MG63 (cell line): Measurements from ENCODE around the gene UBE2R2. TPM values are rescaled to one million over a fixed set of nuclear protein-coding genes. Genes with fewer than 3 reads are reported as not detected.
A peak's percentile ranks its signal among the peaks of the same experiment; 100 is the strongest.
"Not testable (repeated sequence)": the region's sequence is repeated elsewhere in the genome, so short reads cannot be mapped to it uniquely, and the experiment has no call there.

Experiments used
- DNase-seq: peaks from one replicate; pipeline ENCODE4 v3.0.0-alpha.2; 2020
- H3K27me3 ChIP-seq: fragments of 250-450 bp; sonication (Bioruptor Pico); 2 replicates; pipeline ENCODE4 v1.5.1; 2020; ENCODE audit warnings: mild to moderate bottlenecking, moderate library complexity
- H3K36me3 ChIP-seq: fragments of 250-450 bp; sonication (Bioruptor Pico); 2 replicates; pipeline ENCODE4 v1.5.1; 2020; ENCODE audit warnings: mild to moderate bottlenecking, moderate library complexity
- H3K4me3 ChIP-seq: fragments of 250-450 bp; sonication (Bioruptor Pico); 2 replicates; pipeline ENCODE4 v1.5.1; 2020; ENCODE audit warnings: mild to moderate bottlenecking, moderate library complexity
- H3K9me3 ChIP-seq: fragments of 250-450 bp; sonication (Bioruptor Pico); 2 replicates; pipeline ENCODE4 v1.5.1; 2020; ENCODE audit warnings: mild to moderate bottlenecking, moderate library complexity
- total RNA-seq: library from RNA; depleted of rRNA; stranded (reverse); fragments of >200 nt; shearing (Covaris generic); gene quantifications from 2 replicates; pipeline ENCODE4 v1.2.3, GENCODE V29; 2014; ENCODE audit warnings: low replicate concordance

Gene UBE2R2
- total RNA-seq, 1 experiment from 2014 or later: 15.1 TPM

- Histone ChIP-seq H3K27me3 (no peaks in the 10 kb centered on the region), H3K4me3 (peak overlapping the region; percentile 75), H3K9me3 (no peaks in the 10 kb centered on the region), H3K36me3 (no peaks in the 10 kb centered on the region; the same call in 1 of the 2 replicates)
- DNase-seq: no peak
Observed at GRCh38 chr9:33818847-33819500, 2.0 kb downstream of the UBE2R2 start.

DNA sequence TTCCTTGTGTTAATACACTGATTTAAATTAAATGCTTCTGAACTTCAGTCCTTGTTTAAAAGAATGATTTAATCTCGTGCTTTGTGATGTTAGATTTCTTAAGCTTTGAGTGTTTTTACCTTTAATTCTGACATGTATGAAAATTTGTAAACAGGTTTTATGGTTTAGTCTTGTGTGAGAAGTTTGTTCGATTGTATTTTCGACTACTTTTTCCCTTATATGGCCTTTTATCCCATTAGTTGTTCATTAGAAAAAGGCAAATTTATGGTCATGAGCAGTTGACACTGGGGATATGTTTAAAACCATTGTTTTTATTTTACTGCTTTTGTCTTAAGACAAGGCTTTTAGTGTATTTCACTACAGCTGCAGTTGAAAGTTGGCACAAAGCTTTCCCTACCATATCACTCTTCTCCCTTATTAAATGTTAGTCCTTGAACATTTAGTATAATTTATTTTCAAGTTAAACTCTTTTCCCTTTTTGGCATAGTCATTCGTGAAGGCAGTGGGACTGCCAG, 3.3 kb downstream of the UBE2R2 start:
- Histone ChIP-seq H3K27me3 (no peaks in the 10 kb centered on the region), H3K4me3 (no peak overlapping the region; the same call in 1 of the 2 replicates), H3K9me3 (no peaks in the 10 kb centered on the region), H3K36me3 (peaks cover 2% of the 10 kb centered on the region; the same call in 1 of the 2 replicates)
- DNase-seq: no peak

- Histone ChIP-seq H3K9me3 (no peaks in the 10 kb centered on the region), H3K36me3 (peaks cover 4% of the 10 kb centered on the region; the same call in 1 of the 2 replicates), H3K4me3 (no peak overlapping the region), H3K27me3 (no peaks in the 10 kb centered on the region)
- DNase-seq: no peak
Observed at GRCh38 chr9:33823801-33824200, 6.8 kb downstream of the UBE2R2 start.

GRCh38 chr9:33827285-33827684, 10.3 kb downstream of the UBE2R2 start:
- not testable (repeated sequence) for DNase-seq, H3K36me3 ChIP-seq, H3K9me3 ChIP-seq, H3K4me3 ChIP-seq, H3K27me3 ChIP-seq

DNA sequence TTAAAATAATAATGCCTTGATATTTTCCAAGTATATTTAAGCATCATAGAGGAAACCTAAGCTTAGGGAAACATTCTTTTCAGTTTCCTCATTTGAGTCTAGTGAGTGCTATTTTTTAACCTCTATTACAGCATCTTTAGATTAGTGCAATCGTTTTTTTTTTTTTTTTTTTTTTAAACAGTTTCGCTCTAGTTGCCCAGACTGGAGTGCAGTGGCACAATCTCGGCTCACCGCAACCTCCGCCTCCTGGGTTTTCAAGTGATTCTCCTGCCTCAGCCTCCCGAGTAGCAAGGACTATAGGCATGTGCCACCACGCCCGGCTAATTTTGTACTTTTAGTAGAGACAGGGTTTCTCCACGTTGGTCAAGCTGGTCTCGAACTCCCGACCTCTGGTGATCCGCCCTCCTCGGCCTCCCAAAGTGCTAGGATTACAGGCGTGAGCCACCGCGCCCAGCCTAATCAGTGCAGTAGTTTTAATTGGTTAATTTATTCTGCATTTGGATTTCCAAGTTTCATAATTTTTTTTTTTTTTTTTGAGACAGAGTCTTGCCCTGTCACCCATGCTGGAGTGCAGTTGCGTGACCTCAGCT, 12.8 kb downstream of the UBE2R2 start:
- not testable (repeated sequence) for H3K4me3 ChIP-seq, H3K9me3 ChIP-seq, H3K36me3 ChIP-seq, H3K27me3 ChIP-seq, DNase-seq

DNA sequence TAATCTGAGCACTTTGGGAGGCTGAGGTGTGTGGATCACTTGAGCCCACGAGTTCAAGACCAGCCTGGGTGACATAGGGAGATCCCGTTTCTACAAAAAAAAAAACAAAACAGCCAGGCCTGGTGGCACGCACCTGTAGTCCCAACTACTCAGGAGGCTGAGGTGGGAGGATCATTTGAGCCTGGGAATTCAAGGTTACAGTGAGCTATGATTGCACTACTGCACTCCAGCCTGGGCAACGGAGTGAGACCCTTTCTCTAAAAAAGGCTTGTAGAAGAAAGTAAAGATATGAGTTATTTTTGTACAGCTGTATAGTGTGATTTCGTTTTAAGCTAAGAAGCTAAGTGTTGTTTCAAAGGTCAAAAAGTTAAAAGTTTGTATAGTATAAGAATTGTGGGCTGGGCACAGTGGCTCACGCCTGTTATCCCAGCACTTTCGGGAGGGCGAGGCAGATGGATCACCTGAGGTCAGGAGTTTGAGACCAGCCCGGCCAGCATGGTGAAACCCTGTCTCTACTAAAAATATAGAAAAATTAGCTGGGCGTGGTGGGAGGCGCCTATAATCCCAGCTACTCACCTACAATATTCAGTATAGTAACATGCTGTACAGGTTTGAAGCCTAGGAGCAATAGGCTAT, 18.8 kb downstream of the UBE2R2 start:
- no peak for DNase-seq
- H3K4me3 ChIP-seq: no peak overlapping the region
- H3K9me3 ChIP-seq: no peaks in the 10 kb centered on the region
- no peaks in the 10 kb centered on the region for H3K36me3 ChIP-seq
- no peaks in the 10 kb centered on the region for H3K27me3 ChIP-seq

DNA sequence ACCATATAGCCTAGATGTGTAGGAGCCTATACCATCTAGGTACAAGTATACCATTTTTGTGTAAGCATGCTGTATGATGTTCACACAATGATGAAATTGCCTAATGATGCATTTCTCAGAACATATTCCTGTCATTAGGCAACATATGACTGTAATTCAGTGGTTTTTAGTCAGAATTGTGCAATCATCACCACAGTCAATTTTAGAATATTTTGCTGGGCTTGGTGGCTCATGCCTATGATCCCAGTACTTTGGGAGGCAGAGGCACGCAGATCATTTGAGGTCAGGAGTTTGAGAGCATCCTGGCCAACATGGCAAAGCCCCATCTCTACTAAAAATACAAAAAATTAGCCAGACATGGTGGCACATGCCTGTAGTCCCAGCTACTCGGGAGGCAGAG, 19.3 kb downstream of the UBE2R2 start:
- H3K27me3 ChIP-seq, H3K4me3 ChIP-seq, H3K9me3 ChIP-seq, H3K36me3 ChIP-seq: not testable (repeated sequence)
- peak; percentile 10 for DNase-seq

DNA sequence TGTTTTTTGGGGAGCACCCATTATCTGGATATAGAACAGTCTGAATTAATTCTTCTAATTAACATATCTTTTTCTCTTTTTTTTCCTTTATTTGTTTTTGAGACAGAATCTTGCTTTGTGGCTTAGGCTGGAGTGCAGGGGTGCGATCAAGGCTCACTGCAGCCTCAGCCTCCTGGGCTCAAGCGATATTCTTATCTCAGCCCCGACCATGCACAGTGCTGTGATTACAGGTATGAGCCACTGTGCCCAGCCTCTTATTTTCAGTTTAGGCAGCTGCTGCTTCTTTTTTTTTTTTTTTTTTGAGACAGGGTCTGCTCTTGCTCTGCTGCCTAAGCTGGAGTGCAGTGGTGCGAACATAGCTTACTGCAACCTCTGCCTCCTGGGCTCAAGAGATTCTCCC, 20.2 kb downstream of the UBE2R2 start:
- Histone ChIP-seq H3K27me3 (no peaks in the 10 kb centered on the region), H3K9me3 (no peaks in the 10 kb centered on the region), H3K36me3 (no peaks in the 10 kb centered on the region), H3K4me3 (no peak overlapping the region)
- no peak for DNase-seq

DNA sequence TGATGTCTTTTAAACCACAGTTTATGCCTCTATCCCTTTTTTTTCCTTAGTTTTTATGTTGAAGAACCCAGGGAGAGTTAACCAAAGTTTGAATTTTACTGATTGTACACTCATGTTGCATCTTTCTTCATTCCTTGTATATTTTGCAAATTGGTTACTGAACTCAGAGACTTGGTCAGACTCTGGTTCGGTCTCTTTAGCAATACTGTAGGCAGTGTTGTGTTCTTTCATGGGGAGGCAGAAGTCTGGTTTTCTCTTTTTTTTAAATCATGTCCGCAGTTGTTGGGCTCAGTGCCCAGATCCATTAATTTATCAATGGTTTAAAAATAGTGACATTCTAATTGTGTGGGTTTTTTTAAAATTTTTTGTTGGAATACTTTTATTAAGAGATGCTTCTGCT, 23.4 kb downstream of the UBE2R2 start:
- no peaks in the 10 kb centered on the region for H3K36me3 ChIP-seq
- DNase-seq: no peak
- H3K4me3 ChIP-seq: no peak overlapping the region
- no peaks in the 10 kb centered on the region for H3K9me3 ChIP-seq
- H3K27me3 ChIP-seq: no peaks in the 10 kb centered on the region

DNA sequence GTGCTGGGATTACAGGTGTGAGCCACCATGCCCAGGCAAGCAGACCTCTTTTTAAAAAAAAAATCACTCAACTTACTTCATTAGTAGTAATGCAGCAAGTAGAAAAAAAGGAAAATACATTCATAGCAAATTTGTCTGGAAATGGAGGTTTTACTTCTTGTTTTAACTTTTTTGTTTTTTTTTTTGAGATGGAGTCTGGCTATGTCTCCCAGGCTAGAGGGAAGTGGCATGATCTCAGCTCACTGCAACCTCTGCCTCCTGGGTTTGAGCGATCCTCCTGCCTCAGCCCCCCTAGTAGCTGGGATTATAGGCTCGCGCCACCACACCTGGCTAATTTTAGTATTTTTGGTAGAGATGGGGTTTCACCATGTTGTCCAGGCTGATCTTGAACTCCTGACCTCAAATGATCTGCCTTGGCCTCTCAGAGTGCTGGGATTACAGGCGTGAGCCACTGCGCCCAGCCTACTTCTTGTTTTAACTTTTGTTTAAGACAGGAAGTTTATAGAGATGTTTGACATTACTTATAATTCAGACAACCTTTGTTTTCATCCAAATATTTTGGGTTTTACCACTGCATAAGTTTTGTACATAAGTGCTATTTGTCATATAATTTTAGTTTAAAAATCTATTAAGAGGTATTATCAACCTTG, 26.5 kb downstream of the UBE2R2 start:
- H3K36me3 ChIP-seq: no peaks in the 10 kb centered on the region
- DNase-seq: no peak
- no peaks in the 10 kb centered on the region for H3K9me3 ChIP-seq
- H3K4me3 ChIP-seq: no peak overlapping the region
- H3K27me3 ChIP-seq: no peaks in the 10 kb centered on the region

DNA sequence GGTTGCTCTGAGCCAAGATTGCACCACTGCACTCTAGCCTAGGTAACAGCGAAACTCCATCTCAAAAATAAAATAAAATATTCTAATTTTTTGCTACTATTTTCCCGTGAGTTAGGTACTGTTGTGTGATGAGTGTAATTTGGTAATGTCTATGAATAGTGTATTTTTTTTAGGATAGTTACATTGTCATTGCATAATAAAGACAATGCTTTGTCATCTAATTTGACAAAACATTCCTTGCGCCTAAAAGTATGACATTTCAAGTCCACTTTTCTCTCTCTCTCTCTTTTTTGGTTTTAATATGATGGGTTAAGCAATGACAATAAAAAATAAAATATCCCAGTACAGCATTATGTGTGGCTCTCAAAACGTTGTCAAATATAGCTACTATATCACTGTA, 29.3 kb downstream of the UBE2R2 start:
- no peak overlapping the region for H3K4me3 ChIP-seq
- no peak for DNase-seq
- H3K27me3 ChIP-seq: no peaks in the 10 kb centered on the region
- no peaks in the 10 kb centered on the region for H3K9me3 ChIP-seq
- no peaks in the 10 kb centered on the region for H3K36me3 ChIP-seq

- DNase-seq, H3K36me3 ChIP-seq, H3K27me3 ChIP-seq, H3K9me3 ChIP-seq, H3K4me3 ChIP-seq: not testable (repeated sequence)
Observed at GRCh38 chr9:33847894-33848205, 30.9 kb downstream of the UBE2R2 start.

DNA sequence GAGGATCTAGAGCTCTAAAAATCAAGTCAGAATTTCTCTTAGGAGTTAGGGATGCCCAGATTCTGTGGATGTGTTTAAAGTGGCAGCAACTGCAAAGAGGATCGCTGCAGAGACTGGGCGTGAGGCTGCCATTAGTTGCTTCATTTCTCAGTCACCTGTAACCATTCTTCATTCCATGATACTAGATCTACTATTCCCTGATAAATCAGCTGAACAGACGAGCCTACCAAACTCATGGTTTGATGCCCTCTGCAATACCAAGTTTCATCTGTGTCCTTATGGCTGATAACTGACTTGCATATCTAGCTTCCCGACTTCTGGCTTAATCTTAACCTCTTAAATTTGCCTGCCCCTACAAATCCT, 33.3 kb downstream of the UBE2R2 start:
- Histone ChIP-seq H3K4me3 (no peak overlapping the region), H3K9me3 (no peaks in the 10 kb centered on the region), H3K27me3 (no peaks in the 10 kb centered on the region), H3K36me3 (no peaks in the 10 kb centered on the region)
- DNase-seq: no peak

DNA sequence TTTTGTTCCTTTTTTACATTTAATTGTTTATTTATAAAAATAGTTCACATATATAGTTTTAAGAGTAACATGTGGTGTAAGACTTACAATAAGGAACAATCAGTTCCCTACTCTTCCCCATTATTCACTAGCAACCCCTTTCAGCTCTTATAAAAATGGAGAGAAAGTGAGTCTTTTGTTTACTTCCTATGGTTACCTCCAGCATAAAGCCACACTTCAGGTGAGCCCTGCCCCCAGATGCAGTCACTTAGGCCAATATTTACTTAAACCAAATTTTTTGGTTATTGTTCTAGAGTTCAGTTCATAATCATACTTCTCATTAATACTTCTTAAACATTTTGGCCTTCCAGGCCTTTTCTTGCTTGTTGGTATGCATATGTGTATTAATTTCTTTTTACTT, 33.7 kb downstream of the UBE2R2 start:
- Histone ChIP-seq H3K9me3 (no peaks in the 10 kb centered on the region), H3K4me3 (no peak overlapping the region), H3K36me3 (no peaks in the 10 kb centered on the region), H3K27me3 (no peaks in the 10 kb centered on the region)
- DNase-seq: no peak

- DNase-seq: no peak
- Histone ChIP-seq H3K27me3 (no peaks in the 10 kb centered on the region), H3K36me3 (no peaks in the 10 kb centered on the region), H3K9me3 (no peaks in the 10 kb centered on the region), H3K4me3 (no peak overlapping the region)
Observed at GRCh38 chr9:33851301-33851700, 34.3 kb downstream of the UBE2R2 start.

DNA sequence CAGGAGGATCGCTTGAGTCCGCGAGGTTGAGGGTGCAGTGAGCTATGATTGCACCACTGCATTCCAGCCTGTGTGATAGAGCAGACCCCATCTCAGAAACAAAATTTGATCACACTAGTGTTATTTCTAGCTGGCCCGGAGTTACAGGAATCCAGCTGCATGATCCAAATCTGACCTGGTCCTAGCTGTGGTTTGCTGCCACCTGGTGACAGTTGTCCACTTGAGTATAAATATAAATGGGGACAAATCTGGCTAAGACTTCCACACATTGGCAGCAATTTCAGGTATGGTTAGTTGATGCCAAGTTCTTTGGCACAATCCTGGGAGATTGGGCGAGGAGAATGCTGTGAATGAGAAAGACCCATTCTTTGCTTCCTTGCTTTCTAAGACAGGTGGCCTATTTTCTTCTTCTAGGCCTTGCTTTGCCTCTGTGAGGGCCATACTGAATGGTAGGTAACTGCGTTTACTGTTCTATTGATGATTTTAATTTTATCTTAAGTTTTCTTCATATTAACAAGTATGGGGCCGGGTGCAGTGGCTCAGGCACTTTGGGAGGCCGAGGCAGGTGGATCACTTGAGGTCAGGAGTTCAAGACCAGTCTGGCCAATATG, 35.4 kb downstream of the UBE2R2 start:
- Histone ChIP-seq H3K4me3 (no peak overlapping the region), H3K9me3 (no peaks in the 10 kb centered on the region), H3K27me3 (no peaks in the 10 kb centered on the region), H3K36me3 (no peaks in the 10 kb centered on the region)
- DNase-seq: no peak

DNA sequence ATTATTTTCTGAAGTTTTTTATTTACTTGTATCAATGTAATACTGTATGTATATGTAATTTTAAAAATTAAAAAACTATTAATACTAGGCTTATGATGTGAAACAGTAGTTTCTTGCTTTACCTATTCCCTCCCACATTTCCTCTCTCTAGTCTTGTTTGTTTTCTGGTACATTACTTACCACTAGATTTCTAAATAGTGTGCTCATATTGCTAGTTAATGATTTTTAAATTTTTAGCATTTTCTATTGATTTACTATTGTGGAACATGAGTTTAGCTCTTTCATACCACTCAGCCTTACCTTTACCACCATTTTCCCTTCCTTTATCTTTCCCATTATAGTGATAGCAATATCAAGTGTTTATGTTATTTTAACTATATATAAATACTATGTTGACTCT, 39.3 kb downstream of the UBE2R2 start:
- Histone ChIP-seq H3K36me3 (no peaks in the 10 kb centered on the region), H3K9me3 (no peaks in the 10 kb centered on the region), H3K27me3 (no peaks in the 10 kb centered on the region), H3K4me3 (no peak overlapping the region)
- no peak for DNase-seq
